Measurements from ENCODE around the gene STARD5. TPM values are rescaled to one million over a fixed set of nuclear protein-coding genes. Genes with fewer than 3 reads are reported as not detected.

STARD5 gene
- total RNA-seq, 4 donors from 2014 or later: 11.2 to 54.5 (median 41.3) TPM

GRCh38 chr15:81261172-81261811 is 62.6 kb downstream of the STARD5 start:
- peaks cover 18% of the 10 kb centered on the region for H3K27me3 ChIP-seq
- H3K27ac ChIP-seq: no peak overlapping the region
- H3K36me3 ChIP-seq: no peaks in the 10 kb centered on the region
- intact Hi-C loops (cut with DNase I; ENCODE audit: low total_unique reads) (loop anchor here (5.0 to 10.0 kb wide), 2 partner anchors 64 to 104 kb away; partner anchors contain the start of gene STARD5), in situ Hi-C loops (cut with MboI; ENCODE audit: low pct_ligation_motif_present in 1 of 4, low pct_unique_long_range_greater_than_20kb in 1 of 4, low sequenced_read_pairs in 3 of 4) (loop anchor here (10.0 to 25.0 kb wide), 8 partner anchors 106 to 799 kb away; partner anchors contain the start of gene MESD (in 2 of the 4))
- TF ChIP-seq EP300 (IDR thresholded peaks at IDR 0.05; ENCODE audit: low read depth) (no peak), CTCF (IDR thresholded peaks at IDR 0.05) (no peak), POLR2AphosphoS5 (IDR thresholded peaks at IDR 0.05) (no peak), POLR2A (IDR thresholded peaks at IDR 0.05) (no peak)
- 65 to 83% methylated on average over 4 to 6 of the region's 6 CpGs for WGBS, 2 donors (ENCODE audit: low coverage in 1 of 2)
- no peaks in the 10 kb centered on the region for H3K9me3 ChIP-seq
- H3K4me1 ChIP-seq: peaks cover 4 to 10% (median 6%) of the 10 kb centered on the region in 4 donors
- no peak for DNase-seq
- no peak overlapping the region for H3K4me3 ChIP-seq

DNA sequence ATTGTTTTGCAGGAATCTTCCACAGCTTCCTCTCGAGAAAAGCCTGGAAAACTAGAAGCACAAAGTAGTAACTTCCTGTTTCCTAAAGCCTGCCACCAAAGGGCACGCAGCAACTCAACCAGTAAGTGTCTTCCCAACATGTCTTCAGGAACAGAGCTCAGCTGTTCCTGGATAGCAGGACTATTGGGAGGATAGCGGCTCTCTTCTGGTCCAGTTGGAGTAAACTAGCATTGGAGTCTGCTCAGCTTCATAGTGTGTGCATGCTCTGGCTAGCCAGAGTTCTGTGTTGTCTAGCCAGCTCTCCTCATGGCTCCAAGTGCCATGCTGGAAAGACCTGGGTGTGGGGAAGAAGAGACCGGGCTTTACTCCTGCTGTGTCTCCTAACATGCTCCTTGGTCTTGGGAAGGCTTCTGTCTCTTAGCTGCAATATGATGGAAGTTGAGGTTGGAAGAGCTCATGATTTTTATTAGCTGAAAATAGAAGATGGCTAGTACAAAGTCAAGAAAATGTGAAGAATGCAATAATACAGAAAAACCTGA is 64.1 kb downstream of the STARD5 start:
- in situ Hi-C loops (cut with MboI; ENCODE audit: low pct_ligation_motif_present in 1 of 4, low pct_unique_long_range_greater_than_20kb in 1 of 4, low sequenced_read_pairs in 3 of 4) (loop anchor here (10.0 to 25.0 kb wide), 8 partner anchors 105 to 798 kb away; partner anchors contain the start of gene MESD (in 2 of the 4)), intact Hi-C loops (cut with DNase I; ENCODE audit: low total_unique reads) (loop anchor here (5.0 to 10.0 kb wide), 2 partner anchors 65 to 103 kb away; partner anchors contain the start of gene STARD5)
- peaks cover 18% of the 10 kb centered on the region for H3K27me3 ChIP-seq
- no peak for TF ChIP-seq CTCF (IDR thresholded peaks at IDR 0.05)
- TF ChIP-seq POLR2A (IDR thresholded peaks at IDR 0.05): no peak
- TF ChIP-seq POLR2AphosphoS5 (IDR thresholded peaks at IDR 0.05): no peak
- no peak for TF ChIP-seq EP300 (IDR thresholded peaks at IDR 0.05; ENCODE audit: low read depth)
- WGBS, 2 donors (ENCODE audit: low coverage in 1 of 2): 67 to 79% methylated on average over 3 to 4 of the region's 4 CpGs
- H3K9me3 ChIP-seq: no peaks in the 10 kb centered on the region
- H3K27ac ChIP-seq: no peak overlapping the region
- H3K4me1 ChIP-seq: no peaks in the 10 kb centered on the region
- H3K36me3 ChIP-seq: no peaks in the 10 kb centered on the region
- H3K4me3 ChIP-seq: no peak overlapping the region
- DNase-seq: no peak

Other genes with a start within 250 kb of the STARD5 start
- not detected for gene CFAP161, start 189.9 kb downstream of the STARD5 start, total RNA-seq
- 10 to 100 TPM in 3 of 4 donors, 1 to 10 TPM in 1; 5.2 to 40.0 (median 22.3) TPM for gene IL16, start 127.3 kb downstream of the STARD5 start, total RNA-seq
- under 1 TPM in 2 of 4 donors, not detected in 2; 0.14 to 0.64 TPM for gene TMC3, start 50.1 kb upstream of the STARD5 start, total RNA-seq

Data from transverse colon (tissue), 4 donors.